ENCODE results near the gene RPL23.

DNA sequence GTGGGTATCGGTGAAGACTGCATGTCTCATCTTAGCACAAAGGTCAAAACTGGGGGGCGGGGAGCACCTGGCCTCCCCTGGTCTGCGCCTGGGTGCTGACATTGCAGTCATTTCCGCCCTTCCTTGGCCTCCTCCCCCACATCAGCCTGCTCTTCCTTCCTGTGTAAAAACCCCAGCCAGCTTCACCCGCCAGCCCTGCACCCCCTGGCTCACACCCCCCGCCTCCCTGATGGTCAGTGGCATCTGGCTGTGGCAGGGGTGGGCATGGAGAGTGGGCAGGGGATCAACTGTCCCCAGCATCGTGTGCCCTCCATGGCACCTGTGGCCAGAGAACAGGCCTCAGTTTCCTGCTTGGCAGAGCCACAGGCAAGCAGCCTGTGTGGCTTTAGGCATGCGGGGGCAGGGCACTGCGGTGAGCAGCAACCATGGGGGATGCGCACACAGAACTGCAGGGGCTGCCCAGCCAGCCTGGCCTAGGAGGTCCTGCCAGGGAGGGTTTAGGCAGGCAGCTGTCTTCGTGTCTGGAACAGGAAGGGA lies 45.4 kb upstream of the RPL23 start:
- TF ChIP-seq POLR2A (IDR thresholded peaks at IDR 0.05; ENCODE audit: low read length) (no peak), GATA1 (IDR thresholded peaks at IDR 0.05; ENCODE audit: low read depth, low read length) (no peak)

All from erythroblast (primary cell).